HCT116 (cell line): Measurements from ENCODE around the gene ACTR6. TPM values are rescaled to one million over a fixed set of nuclear protein-coding genes. Genes with fewer than 3 reads are reported as not detected.
A peak's percentile ranks its signal among the peaks of the same experiment; 100 is the strongest.
"Not testable (repeated sequence)": the region's sequence is repeated elsewhere in the genome, so short reads cannot be mapped to it uniquely, and the experiment has no call there.

Experiments
- ATAC-seq: fragments of 200-7000 bp; cut with Tn5 transposase; 2 replicates; pipeline ENCODE4 v1.9.1; 2020; ENCODE audit warnings: mild to moderate bottlenecking, moderate library complexity
- BruUV-seq: library from RNA; stranded (reverse); fragments of 400-500 nt; replicated peaks from 2 replicates; lab custom pipeline; 2021; lab: Mats Ljungman, UMichigan
- CTCF ChIA-PET: fragments of 300-600 bp; sonication (Branson Sonifier 250); formaldehyde crosslinking; loops from one replicate; lab custom pipeline; 2021; ENCODE audit warnings: antibody characterized with exemption; lab: Charles Lee
- POLR2A ChIA-PET: fragments of 300-600, 350-600 bp; sonication (Branson Sonifier 250); formaldehyde crosslinking; loops from one replicate; lab custom pipeline; 2021; ENCODE audit warnings: antibody characterized with exemption; lab: Charles Lee
- RAD21 ChIA-PET, 2 experiments: fragments of 300-600 bp; sonication (Branson Sonifier 250); formaldehyde crosslinking; loops; one replicate each; lab custom pipeline; 2023; ENCODE audit warnings: low total read pairs in 2 of 2; ENCODE audit not compliant: uncharacterized antibody in 2 of 2, unreplicated experiment in 2 of 2, low non-redundant PET in 1 of 2; lab: Charles Lee
- DNase-seq: peaks from one replicate; pipeline ENCODE4 v3.0.0-alpha.2; 2010; ENCODE audit warnings: low read depth, low spot score
- H2AFZ ChIP-seq: fragments of 200-600 bp; shearing (Covaris generic), sonication (generic); 2 replicates; pipeline ENCODE4 v1.6.1; 2017; ENCODE audit warnings: low read depth, mixed run types, mixed read lengths, antibody characterized with exemption, low read length; ENCODE audit not compliant: poor library complexity, severe bottlenecking
- H3K27ac ChIP-seq: 2 replicates; pipeline ENCODE4 v1.5.1; 2012; ENCODE audit warnings: low read depth, low read length
- H3K27me3 ChIP-seq: fragments of 200-600 bp; sonication (generic); 2 replicates; pipeline ENCODE4 v1.6.1; 2016; ENCODE audit warnings: mixed run types, low read length, mixed read lengths; ENCODE audit not compliant: insufficient read depth
- H3K36me3 ChIP-seq, 2 experiments: fragments of 200-500 bp in 1 of 2; fragments of 200-600 bp in 1 of 2; sonication (Bioruptor generic) in 1 of 2; sonication (generic) in 1 of 2; 2 replicates each; pipeline versions ENCODE4 v1.5.1 to v1.6.1; 2014 to 2016; ENCODE audit warnings: low read length in 2 of 2, inconsistent platforms in 1 of 2, mixed read lengths in 1 of 2, mixed run types in 1 of 2; ENCODE audit not compliant: insufficient read depth in 2 of 2, control insufficient read depth in 1 of 2
- H3K4me1 ChIP-seq, 2 experiments: fragments of 200-600 bp in 1 of 2; sonication (generic) in 1 of 2; 2 replicates each; pipeline versions ENCODE4 v1.5.1 to v1.6.1; 2012 to 2017; ENCODE audit warnings: low read length in 2 of 2, inconsistent platforms in 1 of 2, mild to moderate bottlenecking in 1 of 2, mixed read lengths in 1 of 2, mixed run types in 1 of 2, moderate library complexity in 1 of 2; ENCODE audit not compliant: insufficient read depth in 2 of 2, control insufficient read depth in 1 of 2
- H3K4me2 ChIP-seq: fragments of 200-600 bp; sonication (generic); 2 replicates; pipeline ENCODE4 v1.6.1; 2017; ENCODE audit warnings: mixed run types, low read length, mixed read lengths
- H3K4me3 ChIP-seq, 2 experiments: fragments of 200-600 bp in 1 of 2; sonication (generic) in 1 of 2; replicated peaks in 1 of 2; 2 replicates each; pipeline ENCODE4 v1.5.1; 2011 to 2016; ENCODE audit warnings: low read length in 2 of 2, control low read depth in 1 of 2, low read depth in 1 of 2, mild to moderate bottlenecking in 1 of 2, mixed read lengths in 1 of 2, mixed run types in 1 of 2
- H3K79me2 ChIP-seq: fragments of 200-600 bp; sonication (generic); 2 replicates; pipeline ENCODE4 v1.6.1; 2017; ENCODE audit warnings: mild to moderate bottlenecking, mixed run types, low read length, moderate library complexity, mixed read lengths; ENCODE audit not compliant: insufficient read depth
- H3K9ac ChIP-seq: fragments of 200-600 bp; sonication (generic); 2 replicates; pipeline ENCODE4 v1.6.1; 2016; ENCODE audit warnings: low read length, mixed read lengths
- H3K9me2 ChIP-seq: fragments of 200-600 bp; sonication (generic), shearing (Covaris generic); 2 replicates; pipeline ENCODE4 v1.6.1; 2017; ENCODE audit warnings: mixed run types, mild to moderate bottlenecking, moderate library complexity; ENCODE audit not compliant: insufficient read depth
- H3K9me3 ChIP-seq, 2 experiments: fragments of 200-500 bp in 1 of 2; fragments of 200-600 bp in 1 of 2; sonication (Bioruptor generic) in 1 of 2; sonication (generic) in 1 of 2; 2 replicates each; pipeline ENCODE4 v1.6.1; 2014 to 2017; ENCODE audit warnings: low read length in 2 of 2, mixed read lengths in 2 of 2, inconsistent platforms in 1 of 2, low read depth in 1 of 2, mild to moderate bottlenecking in 1 of 2, mixed run types in 1 of 2, moderate library complexity in 1 of 2; ENCODE audit not compliant: control insufficient read depth in 1 of 2, insufficient read depth in 1 of 2
- H4K20me1 ChIP-seq: fragments of 200-600 bp; sonication (generic), shearing (Covaris generic); 2 replicates; pipeline ENCODE4 v1.6.1; 2017; ENCODE audit warnings: mixed run types, mild to moderate bottlenecking, moderate library complexity; ENCODE audit not compliant: insufficient read depth
- CBX3 ChIP-seq: IDR thresholded peaks from 2 replicates; pipeline ENCODE4 v1.6.1; 2012; ENCODE audit warnings: low read depth
- CEBPB ChIP-seq: IDR thresholded peaks from 2 replicates; pipeline ENCODE4 v1.6.1; 2012; ENCODE audit warnings: low read depth
- ELF1 ChIP-seq: IDR thresholded peaks from 2 replicates; pipeline ENCODE4 v1.6.1; 2012; ENCODE audit warnings: low read depth, borderline replicate concordance
- EZH2phosphoT487 ChIP-seq: fragments of 200-600 bp; IDR thresholded peaks from 2 replicates; pipeline ENCODE4 v1.6.1; 2018; ENCODE audit warnings: antibody characterized with exemption, borderline replicate concordance
- FOSL1 ChIP-seq: IDR thresholded peaks from 2 replicates; pipeline ENCODE4 v1.6.1; 2012; ENCODE audit warnings: low read depth
- POLR2A ChIP-seq: IDR thresholded peaks from 2 replicates; pipeline ENCODE4 v1.7.0; 2011; ENCODE audit warnings: borderline replicate concordance; ENCODE audit not compliant: insufficient read depth, insufficient read length; ENCODE audit errors: extremely low read depth
- SIN3A ChIP-seq: IDR thresholded peaks from 2 replicates; pipeline ENCODE4 v1.6.1; 2012; ENCODE audit warnings: low read depth
- SRF ChIP-seq: IDR thresholded peaks from 2 replicates; pipeline ENCODE4 v1.6.1; 2012; ENCODE audit warnings: low read depth
- TCF7L2 ChIP-seq: IDR thresholded peaks from 2 replicates; pipeline ENCODE4 v1.7.0; 2011; ENCODE audit warnings: borderline replicate concordance, inconsistent platforms; ENCODE audit not compliant: insufficient read depth, insufficient read length; ENCODE audit errors: extremely low read depth
- ZNF274 ChIP-seq: fragments of 200-500 bp; sonication (Bioruptor generic); IDR thresholded peaks from 2 replicates; pipeline ENCODE4 v1.6.1; 2014; ENCODE audit warnings: mild to moderate bottlenecking, low read depth, low read length, inconsistent platforms
- intact Hi-C: fragments of 100-400 bp; cut with micrococcal nuclease; formaldehyde crosslinking; loops from 2 replicates; pipeline ENCODE4 v1.10.0; 2022
- total RNA-seq: library from RNA; stranded (reverse); gene quantifications from one replicate; pipeline ENCODE4 v1.2.1, GENCODE V29; 2021; ENCODE audit not compliant: unreplicated experiment

The ACTR6 gene
- total RNA-seq, 1 experiment from 2014 or later, result 40.4 TPM

- POLR2A ChIA-PET, CTCF ChIA-PET: not testable (repeated sequence)
- intact Hi-C loops, result loop anchor here (5.0 to 10.0 kb wide), 2 partner anchors 173 to 435 kb away; no protein-coding TSS in a partner anchor
These were observed 31.3 kb downstream of the ACTR6 start for GRCh38 chr12:100231873-100232272.

GRCh38 chr12:100234166-100234565, 33.6 kb downstream of the ACTR6 start:
- Histone ChIP-seq H3K9ac (no peak overlapping the region), H3K4me3 (no peak overlapping the region), H3K79me2 (no peaks in the 10 kb centered on the region), H3K36me3 (no peaks in the 10 kb centered on the region), H2AFZ (no peak overlapping the region), H4K20me1 (no peaks in the 10 kb centered on the region), H3K9me3 (no peaks in the 10 kb centered on the region), H3K4me1 (peaks cover 6 to 7% of the 10 kb centered on the region in 2 experiments; a peak in 3 of 4 replicates), H3K27me3 (no peaks in the 10 kb centered on the region), H3K4me2 (no peak overlapping the region), H3K27ac (no peak overlapping the region), H3K9me2 (no peaks in the 10 kb centered on the region)
- no peak for DNase-seq
- ChIA-PET POLR2A (no interaction called here), RAD21 (no interaction called here), CTCF (interaction anchor here (1.4 to 2.1 kb wide), 3 partner anchors 10 to 321 kb away, joined by 4 to 22 read pairs (median 5); no protein-coding TSS in a partner anchor)
- no TSS peak for BruUV-seq
- TF ChIP-seq ELF1 (no peak), CBX3 (no peak), ZNF274 (no peak), TCF7L2 (no peak), EZH2phosphoT487 (no peak), POLR2A (no peak), FOSL1 (no peak), SIN3A (no peak), CEBPB (no peak), SRF (no peak)
- ATAC-seq, result peak; percentile 36; the same call in 1 of the 2 replicates
- intact Hi-C loops, result loop anchor here (1.0 to 10.0 kb wide), 5 partner anchors 107 to 501 kb away; no protein-coding TSS in a partner anchor

More at GRCh38 chr12:100231873-100232272, 31.3 kb downstream of the ACTR6 start:
- H3K9me3 ChIP-seq, H4K20me1 ChIP-seq, BruUV-seq, ATAC-seq, H3K9me2 ChIP-seq, H3K27me3 ChIP-seq, RAD21 ChIA-PET, H3K36me3 ChIP-seq, H3K4me3 ChIP-seq, DNase-seq, H3K4me2 ChIP-seq, H3K27ac ChIP-seq, H2AFZ ChIP-seq, H3K4me1 ChIP-seq, H3K9ac ChIP-seq, H3K79me2 ChIP-seq: not testable (repeated sequence)
